NB4 (cell line): ENCODE results near the gene PLA2G1B.
"Not testable (repeated sequence)": the region's sequence is repeated elsewhere in the genome, so short reads cannot be mapped to it uniquely, and the experiment has no call there.

Experiments
- MAX ChIP-seq: IDR thresholded peaks from 2 replicates; pipeline ENCODE4 v1.6.1; 2011; ENCODE audit warnings: low read depth, low read length
- MYC ChIP-seq: IDR thresholded peaks from 2 replicates; pipeline ENCODE4 v1.6.1; 2011; ENCODE audit warnings: low read depth, low read length
- POLR2A ChIP-seq: IDR thresholded peaks from 2 replicates; pipeline ENCODE4 v1.6.1; 2011; ENCODE audit warnings: mild to moderate bottlenecking; ENCODE audit not compliant: insufficient read length; ENCODE audit errors: extremely low read depth
- TF ChIP-seq, protein P1 (sequence below): IDR thresholded peaks from one replicate; pipeline ENCODE4 v1.5.1; 2012; ENCODE audit warnings: low read depth, low read length

GRCh38 chr12:120336392-120336791 is 8.8 kb upstream of the PLA2G1B start:
- TF ChIP-seq, protein P1, sequence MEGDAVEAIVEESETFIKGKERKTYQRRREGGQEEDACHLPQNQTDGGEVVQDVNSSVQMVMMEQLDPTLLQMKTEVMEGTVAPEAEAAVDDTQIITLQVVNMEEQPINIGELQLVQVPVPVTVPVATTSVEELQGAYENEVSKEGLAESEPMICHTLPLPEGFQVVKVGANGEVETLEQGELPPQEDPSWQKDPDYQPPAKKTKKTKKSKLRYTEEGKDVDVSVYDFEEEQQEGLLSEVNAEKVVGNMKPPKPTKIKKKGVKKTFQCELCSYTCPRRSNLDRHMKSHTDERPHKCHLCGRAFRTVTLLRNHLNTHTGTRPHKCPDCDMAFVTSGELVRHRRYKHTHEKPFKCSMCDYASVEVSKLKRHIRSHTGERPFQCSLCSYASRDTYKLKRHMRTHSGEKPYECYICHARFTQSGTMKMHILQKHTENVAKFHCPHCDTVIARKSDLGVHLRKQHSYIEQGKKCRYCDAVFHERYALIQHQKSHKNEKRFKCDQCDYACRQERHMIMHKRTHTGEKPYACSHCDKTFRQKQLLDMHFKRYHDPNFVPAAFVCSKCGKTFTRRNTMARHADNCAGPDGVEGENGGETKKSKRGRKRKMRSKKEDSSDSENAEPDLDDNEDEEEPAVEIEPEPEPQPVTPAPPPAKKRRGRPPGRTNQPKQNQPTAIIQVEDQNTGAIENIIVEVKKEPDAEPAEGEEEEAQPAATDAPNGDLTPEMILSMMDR, result not testable (repeated sequence)
- TF ChIP-seq POLR2A, MAX, MYC: not testable (repeated sequence)
